NK-92 (cell line): ENCODE data around the gene PRSS3.
"Not testable (repeated sequence)": the region's sequence is repeated elsewhere in the genome, so short reads cannot be mapped to it uniquely, and the experiment has no call there.

Source experiments
- DNase-seq: peaks from one replicate; lab custom pipeline; 2025; ENCODE audit not compliant: unreplicated experiment; lab: John Stamatoyannopoulos, UW

Gene PRSS3

GRCh38 chr9:33785914-33786313, 9.4 kb upstream of the PRSS3 start:
- DNase-seq: no peak

DNA sequence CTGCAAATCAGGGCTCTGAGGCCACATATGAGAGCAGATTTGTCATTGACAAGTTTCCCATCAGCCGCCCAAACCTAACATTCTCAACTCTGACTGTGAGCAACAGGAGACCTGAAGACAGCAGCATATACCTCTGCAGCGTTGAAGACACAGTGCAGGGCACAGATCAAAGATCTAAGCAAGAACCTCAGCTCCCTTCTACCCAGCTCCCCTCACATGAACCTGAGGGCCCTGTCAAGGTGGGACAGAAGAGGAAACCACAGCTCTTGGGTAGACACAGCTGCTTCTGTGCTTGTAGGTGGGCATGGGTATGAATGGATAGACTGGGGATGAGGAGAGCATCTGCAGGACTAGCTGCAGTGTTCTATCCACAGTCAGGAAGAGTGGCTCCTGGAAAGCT, 8.7 kb upstream of the PRSS3 start:
- DNase-seq: no peak

DNA sequence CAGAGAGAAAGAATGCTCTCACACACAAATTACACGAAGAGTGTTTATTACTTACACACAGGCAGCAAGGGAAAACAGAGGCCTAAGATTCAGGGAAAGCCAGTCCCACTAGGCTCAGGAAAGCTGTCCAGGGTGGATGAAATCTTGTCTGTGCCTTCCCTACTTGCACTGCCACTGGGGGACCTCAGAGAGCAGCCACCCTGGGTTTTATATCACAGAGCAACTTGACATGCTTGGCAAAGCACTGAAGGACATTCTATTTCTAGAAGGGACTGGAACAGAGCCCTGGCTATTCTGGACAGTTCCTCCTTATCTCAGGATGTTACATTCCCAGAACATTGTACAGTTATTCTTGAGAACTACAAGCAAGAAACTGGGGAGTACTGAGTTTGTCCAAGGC, 7.5 kb upstream of the PRSS3 start:
- no peak for DNase-seq

DNA sequence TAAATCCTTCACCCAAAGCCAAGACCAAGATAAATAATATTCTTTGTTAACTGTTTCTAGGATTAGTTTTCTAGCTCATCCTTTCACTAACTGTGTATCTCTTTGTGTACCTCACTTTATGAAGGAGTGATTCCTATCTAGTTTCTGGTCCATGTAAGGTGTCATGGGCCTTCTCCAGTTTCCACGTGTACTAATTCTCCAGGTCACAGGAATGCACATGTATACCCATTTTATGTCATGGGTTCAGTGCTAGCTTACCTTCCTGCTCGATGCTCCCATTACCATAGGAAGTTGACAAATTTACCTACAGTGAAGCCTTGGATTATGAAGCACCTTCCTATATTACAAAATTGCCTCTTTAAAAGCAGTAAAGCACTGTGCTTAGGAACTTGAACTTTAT, 5.9 kb upstream of the PRSS3 start:
- DNase-seq: not testable (repeated sequence)

DNA sequence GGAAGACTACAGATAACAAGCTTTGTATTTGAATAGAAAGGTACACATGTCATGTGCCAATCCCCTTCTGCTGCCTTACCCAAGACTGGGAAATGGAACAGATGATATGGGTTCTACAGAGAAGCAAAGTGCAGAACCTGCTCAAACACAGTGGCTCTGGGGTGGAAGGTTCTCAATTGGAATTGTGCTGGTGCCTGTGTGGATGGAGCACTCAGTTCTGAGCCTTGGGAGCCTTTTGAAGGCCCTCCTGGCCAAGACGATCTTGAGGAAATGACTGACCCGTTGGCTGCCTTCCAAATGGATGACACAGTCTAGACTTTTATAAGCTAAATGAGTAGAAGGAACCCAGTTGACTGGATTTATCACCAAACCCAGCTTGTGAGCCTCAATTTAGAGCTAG, 4.2 kb upstream of the PRSS3 start:
- no peak for DNase-seq

GRCh38 chr9:33793496-33793895, 1.9 kb upstream of the PRSS3 start:
- not testable (repeated sequence) for DNase-seq

GRCh38 chr9:33794560-33794959, 801 bp upstream of the PRSS3 start:
- DNase-seq: no peak

- no peak for DNase-seq
Observed at GRCh38 chr9:33795819-33796218, 458 bp downstream of the PRSS3 start.

DNA sequence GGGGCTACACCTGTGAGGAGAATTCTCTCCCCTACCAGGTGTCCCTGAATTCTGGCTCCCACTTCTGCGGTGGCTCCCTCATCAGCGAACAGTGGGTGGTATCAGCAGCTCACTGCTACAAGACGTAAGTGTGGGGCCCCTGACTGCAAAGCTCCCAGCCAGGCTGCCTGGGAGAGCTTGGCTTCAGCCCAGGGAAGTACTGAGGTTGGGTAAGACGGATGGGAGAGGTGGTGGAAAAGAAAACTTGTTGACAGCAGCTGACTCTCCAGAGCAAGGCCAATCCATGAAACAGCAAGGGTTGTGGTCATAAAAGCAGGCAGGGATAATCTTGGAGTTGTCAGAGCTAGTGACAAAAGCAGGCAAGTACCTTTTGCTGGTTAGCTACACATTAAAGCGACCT, 1.3 kb downstream of the PRSS3 start:
- not testable (repeated sequence) for DNase-seq

- DNase-seq: no peak
Observed at GRCh38 chr9:33797837-33798236, 2.5 kb downstream of the PRSS3 start.

- no peak for DNase-seq
Observed at GRCh38 chr9:33798545-33798944, 3.2 kb downstream of the PRSS3 start.

DNA sequence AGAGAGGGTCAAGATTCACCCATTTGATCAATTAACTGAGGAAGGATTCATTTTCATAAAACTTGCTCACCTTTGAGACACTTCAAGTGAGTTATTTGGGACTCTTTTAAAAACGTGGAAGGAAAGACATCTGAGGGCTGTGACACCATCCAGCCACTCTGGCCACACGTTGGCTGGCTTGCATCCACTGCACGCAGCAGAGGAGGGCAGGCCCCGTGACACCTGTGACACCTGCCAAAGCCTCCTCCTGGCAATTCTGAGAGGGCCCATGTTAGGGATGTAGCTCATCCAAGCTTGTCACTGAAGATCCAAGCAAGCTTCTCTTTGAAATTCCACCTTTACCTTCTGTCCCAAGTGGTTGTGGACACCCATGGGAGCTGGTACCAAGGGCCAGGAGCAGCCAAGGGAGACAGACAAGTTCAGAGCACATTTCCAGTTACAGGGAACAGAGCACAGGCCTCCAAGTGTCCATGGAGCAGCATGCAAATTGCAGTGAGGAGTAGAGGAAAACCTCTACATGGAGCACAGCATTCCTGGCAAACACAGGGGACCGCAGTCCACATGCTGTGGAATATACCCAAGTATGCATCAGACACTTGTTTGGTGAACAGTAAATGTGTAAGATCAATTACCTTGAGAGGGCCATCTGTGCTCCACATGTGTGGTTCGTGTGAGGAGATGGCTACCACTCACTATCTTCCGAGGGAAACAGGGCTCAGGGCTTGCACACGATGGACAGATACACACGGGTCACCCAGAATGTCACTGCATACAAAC, 4.8 kb downstream of the PRSS3 start:
- no peak for DNase-seq

DNA sequence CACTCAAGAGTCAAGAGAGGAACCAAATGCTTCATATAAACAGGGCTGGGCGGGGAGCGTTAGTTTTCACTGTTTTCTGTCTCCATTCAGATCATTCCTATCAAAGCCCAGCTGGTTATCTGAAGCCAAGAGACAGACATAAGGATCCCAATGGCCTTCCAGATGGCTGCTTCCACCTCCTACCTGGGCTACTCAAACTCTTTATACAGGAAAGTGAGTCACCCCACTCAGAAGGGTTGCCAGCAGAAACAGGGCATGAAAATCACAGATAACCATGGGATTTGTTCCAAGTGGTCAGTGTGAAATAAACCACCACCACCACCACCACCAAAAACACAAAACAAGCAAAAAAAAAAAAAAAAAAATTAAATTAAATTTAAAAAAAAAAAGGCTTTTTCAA, 5.5 kb downstream of the PRSS3 start:
- no peak for DNase-seq

DNA sequence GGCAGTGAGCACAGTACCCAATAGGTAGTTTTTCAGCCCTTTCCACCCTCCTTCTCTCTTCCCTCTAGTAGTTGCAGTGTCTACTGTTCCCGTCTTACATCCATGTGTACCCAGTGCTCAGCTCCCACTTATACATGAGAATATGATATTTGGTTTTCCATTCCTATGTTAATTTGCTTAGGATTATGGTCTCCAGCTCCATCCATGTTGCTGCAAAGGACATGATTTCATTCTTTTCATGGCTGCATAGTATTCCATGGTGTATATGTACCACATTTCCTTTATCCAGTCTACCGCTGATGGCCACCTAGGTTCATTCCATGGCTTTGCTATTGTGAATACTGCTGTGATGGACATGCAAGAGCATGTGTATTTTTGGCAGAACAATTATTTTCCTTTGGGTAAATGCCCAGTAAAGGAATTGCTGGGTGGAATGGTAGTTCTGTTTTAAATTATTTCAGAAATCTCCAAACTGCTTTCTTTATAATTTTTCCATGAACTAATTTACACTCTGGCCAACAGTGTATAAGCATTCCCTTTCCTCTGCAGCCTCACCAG, 6.7 kb downstream of the PRSS3 start:
- not testable (repeated sequence) for DNase-seq

DNA sequence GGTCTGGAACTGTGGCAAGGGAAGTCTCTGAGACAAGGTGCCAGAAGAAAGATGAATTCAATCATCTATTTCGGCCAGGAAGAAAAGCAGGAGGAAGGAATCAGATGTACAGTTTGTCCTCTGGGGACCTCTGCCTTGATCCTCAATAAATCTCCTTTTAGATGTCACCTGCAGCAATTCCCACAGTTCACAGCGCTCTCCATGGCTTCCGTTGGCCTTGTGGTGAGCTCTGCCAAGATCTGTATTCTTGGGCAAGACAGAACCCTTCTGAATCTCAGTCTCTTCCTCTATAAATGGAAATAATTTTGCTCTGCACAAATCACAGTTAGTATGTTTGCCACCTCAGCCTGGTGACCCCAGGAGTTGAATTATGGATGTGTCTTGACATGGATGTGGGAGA, 8.8 kb downstream of the PRSS3 start:
- not testable (repeated sequence) for DNase-seq

DNA sequence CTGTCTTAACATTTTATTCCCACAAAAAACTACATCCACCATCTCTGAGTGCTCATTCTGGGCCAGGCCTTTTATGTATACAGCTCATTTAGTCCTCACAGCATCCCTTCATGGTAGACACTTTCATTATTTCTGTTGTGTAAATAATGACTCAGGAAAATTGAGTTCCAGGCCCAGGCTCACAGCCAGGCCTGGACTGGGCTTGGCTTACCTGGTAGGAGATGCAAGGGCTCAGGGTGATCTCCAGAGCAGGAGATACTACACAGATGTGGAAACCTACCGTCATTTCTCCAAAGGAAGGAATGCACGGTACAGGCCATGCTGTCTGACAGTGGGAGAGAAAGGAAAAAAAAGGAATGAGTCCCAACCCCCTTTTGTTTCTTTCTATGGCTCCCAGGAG, 11.8 kb downstream of the PRSS3 start:
- DNase-seq: not testable (repeated sequence)

DNA sequence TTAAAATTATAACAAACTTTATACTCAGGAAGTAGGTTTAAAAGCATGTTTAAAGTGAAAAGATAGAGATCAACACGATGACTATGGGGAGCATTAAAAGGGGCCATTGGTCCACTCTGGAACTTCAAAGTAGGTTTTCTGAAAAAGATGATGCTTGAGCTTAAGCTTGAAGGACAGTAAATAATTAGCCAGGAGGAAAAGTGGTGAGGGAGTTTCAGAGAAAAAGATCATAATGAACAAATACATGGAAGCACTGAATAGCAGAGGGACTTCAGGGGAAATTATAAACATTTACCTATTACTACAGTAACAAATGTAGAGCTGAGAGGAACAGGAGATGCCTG, 13.6 kb downstream of the PRSS3 start:
- DNase-seq: not testable (repeated sequence)

GRCh38 chr9:33809506-33809905, 14.1 kb downstream of the PRSS3 start:
- no peak for DNase-seq

GRCh38 chr9:33813712-33814641, 18.6 kb downstream of the PRSS3 start:
- DNase-seq: no peak

GRCh38 chr9:33815781-33816180, 20.4 kb downstream of the PRSS3 start:
- no peak for DNase-seq

DNA sequence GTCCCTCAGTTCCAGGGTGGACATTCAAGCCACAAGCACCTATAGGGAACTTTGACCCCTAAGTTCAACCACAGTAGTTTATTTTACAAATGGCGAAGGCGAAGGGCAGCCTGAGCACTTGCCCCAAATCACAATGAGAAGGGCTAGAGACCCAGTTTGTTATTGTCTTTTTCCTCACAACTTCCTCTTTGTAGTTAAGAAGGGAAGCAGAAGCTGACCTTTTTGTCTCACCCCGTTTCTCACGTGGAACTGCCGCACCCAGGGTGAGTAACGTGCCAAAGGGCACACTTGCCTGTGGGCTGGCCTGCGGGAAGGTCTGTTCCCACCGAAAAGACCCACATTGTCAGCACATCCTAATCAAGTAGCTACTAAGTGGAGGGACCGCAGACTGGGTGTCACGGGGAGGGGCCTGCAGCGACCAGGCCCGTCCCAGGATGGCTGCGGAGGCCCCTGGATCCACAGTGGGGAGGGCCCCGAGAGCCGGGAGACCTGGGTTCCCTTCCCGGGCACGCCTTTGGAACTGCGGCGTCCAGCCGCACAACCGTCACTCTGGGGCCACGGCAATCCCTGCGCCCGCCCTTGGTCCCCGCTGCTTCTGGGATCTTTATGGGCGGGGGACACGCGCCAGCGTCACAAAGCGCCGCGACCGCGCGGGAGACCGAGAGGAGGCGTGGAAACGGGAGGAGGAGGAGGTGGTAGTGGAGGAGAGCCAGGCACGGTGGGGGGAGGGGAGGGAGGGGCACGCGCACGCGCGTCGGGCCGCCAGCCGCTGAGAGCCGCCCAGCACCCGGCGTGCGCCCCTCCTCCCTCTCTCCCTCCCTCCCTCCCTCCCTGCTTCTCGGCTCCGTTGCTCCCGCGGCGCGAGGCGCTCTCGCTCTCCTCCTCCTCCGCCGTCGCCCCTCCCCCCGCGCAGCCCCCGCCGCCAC, 21.2 kb downstream of the PRSS3 start, which contains the start of gene UBE2R2:
UBE2R2 (plus strand) TSS at position 834 of the 926 bp plus-strand sequence. CDS start 598 bp downstream, outside the sequence.
- peak; percentile 72 for DNase-seq
